GM18526 (cell line): ENCODE data around the gene CDC42EP1.

Source experiments
- POLR2A ChIP-seq: IDR thresholded peaks from 3 replicates; pipeline ENCODE4 v1.6.1; 2011; ENCODE audit not compliant: insufficient read length; ENCODE audit errors: extremely low read depth

CDC42EP1 gene

DNA sequence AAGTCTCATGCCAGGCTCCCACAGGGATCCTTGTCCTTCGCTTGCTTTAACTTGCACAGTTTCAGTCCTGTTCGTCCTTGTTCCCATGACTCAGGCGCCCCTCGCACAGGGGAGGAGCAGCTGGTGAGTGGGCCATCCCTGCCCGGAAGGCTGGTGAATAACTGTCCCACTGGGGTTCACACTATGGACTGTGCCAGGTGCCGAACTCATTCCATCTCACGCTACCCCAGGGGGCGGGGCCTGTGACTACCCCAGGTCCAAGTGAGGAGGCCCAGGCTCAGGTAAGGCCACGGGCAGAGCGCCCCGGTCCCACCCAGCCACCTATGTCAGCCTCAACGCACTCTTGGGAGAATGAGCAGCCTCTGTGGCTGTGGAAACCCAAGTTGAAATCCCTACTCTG is 33.9 kb upstream of the CDC42EP1 start:
- no peak for TF ChIP-seq POLR2A

DNA sequence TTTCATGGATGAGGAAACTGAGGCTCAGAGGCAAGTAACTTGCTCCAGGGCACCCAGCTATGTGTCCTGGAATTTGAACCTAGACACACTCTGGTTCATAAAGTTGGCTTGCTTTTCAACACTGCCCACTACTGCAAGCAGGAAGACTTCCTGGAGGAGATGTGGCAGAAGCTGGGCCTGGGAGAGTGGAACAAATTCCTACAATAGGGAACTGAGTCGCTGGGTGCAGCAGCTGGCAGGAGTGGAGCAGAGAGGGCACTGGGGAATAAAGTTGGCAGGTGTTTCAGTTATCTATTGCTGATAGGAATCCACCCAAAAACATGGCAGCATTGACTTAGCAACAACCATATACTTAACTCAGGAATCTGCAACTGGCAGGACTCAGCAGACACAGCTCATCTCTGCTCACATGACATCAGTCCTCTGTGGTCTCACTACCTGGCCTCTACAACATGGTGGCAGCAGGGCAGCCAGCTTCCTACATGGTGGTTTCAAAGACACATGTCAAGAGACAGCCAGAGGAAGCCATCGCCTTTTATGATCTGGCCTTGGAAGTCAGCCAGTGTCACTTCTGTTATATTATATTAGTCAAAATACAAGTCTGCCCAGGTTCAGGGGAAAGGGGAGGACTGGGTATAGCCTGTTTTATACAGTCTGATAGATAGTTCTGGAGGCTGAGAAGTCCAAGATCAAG is 30.5 kb upstream of the CDC42EP1 start:
- TF ChIP-seq POLR2A = no peak

DNA sequence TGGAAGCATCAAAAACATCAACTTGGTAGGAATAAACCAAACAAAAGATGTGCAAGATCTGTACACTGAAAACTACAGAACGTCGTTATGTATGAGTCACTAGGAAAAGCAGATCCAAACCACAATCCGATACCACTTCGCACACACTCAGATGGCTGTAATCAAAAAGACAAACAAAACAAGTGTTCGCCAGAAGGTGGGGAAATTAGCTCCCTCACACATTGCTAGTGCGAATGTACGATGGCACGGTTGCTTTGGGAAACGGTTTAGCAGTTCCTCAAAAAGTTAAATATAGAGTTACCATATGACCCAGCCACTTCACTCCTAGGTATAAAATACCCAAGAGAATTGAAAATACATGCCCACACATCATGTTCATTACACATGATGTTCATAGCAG is 26.3 kb upstream of the CDC42EP1 start:
- TF ChIP-seq POLR2A = no peak

DNA sequence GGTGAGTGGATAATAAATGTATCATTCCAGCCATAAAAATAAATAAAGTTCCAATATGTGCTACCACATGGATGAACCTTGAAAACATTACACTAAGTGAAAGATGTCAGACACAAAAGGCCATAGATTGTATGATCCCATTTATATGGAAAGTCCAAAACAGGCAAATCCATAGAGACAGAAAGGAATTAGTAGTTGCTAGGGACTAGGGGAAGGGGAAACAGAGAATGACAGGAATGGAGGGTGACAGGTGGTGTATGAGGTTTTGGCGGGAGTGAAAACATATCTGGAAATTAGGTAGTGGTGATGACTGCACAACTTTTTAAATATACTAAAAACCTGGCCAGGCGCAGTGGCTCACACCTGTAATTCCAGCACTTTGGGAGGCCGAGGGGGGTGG is 25.8 kb upstream of the CDC42EP1 start:
- TF ChIP-seq POLR2A = no peak

DNA sequence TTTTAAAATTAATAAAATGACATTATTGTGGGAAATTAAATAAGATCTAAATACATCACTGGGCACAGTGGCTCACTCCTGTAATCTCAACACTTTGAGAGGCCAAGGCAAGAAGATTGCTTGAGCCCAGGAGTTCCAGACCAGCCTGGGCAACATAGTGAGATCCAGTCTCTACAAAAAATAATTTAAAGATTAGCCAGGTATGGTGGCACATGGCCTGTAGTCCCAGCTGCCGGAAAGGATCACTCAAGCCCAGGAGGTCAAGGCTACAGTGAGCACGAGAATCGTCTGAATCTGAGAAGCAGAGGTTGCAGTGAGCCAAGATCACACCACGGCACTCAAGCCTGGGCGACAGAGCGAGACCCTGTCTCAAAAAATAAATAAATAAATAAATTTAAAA is 25.1 kb upstream of the CDC42EP1 start:
- no peak for TF ChIP-seq POLR2A

DNA sequence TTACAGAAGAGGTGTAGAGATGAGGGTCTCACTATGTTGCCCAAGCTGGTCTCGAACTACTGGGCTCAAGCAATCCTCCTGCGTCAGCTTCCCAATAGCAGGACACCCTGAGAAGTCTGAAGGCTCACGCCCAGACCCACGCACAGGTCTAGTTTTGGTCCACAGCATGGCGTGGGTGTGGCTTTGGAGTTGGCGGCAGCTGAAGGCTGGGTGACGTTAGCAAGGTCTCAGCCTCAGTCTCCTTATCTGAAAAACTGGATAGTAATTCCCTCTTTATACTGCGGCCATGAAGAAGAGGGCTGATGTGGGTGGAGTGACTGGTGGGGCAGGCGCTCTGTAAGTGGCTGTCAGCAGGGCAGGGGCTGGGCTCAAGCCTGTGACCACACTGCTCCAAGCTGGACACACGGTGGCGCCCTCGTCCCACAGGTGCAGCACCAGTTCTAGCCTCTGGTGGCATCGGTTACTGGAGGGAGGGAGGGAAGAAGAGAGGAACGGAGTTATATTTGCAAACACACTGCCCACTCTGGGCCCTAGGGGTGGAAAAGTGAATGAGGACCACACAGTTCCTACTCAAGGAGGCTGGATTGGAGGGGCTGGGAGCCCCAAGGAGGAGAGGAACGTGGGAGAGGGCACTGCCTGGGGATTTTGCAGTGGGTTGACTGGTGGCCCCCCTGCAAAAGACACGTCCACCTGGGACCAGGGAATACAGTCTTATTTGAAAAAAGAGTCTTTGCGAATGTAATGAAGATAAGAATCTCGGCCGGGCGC is 21.5 kb upstream of the CDC42EP1 start:
- TF ChIP-seq POLR2A = no peak

DNA sequence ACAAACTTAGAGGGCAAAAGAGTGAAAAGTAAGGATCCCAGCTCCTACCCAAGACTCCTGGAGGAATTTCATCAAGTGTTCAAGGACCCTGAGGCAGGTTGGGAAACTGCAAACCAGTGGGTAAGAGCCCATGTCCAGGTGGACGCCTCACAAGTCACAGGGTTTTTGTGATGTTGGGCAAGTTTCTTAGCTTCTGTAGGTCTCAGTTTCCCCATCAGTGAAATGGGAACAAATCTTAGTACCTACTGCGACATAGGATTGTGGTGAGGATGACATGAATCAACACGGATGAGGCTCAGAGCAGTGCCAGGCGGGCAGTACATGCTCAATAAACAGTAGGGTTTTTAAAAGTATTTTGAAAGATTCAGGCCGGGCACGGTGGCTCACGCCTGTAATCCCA is 17.3 kb upstream of the CDC42EP1 start:
- TF ChIP-seq POLR2A = no peak

DNA sequence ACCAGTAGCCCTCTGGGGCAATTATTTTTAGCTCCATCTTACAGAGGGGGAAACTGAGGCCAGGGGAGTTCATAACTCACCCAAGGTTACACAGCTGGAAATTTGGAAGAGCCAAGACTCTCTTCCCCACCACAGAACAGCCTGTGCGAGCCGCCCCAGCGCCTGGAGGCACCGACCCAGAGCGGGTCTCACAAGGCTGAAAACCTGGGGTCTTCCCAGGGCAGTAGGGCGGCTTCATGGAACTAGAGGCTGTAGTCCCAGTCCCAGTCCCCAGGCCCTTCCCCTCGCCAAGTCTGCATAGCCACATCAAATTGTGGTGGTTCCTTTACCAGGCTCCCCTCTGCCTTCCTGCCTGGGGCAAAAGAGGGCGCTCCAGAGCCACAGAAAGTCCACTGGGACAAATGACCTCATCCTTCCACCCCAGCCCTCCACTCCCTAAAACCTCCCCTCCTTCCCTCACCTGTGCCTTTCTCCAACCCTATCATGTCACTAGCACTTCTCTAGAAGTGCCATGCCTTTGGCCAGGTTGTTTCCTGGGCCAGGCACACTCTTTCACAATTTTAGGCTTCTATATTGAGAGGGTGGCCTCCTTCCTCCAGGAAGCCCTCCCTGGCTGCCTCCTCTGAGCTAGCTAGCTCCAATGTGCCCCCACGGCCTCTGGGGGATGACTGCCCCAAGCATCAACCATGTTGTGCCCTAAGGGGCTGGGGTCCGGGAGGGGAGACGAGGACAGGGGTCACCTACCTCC is 15.2 kb upstream of the CDC42EP1 start:
- TF ChIP-seq POLR2A = no peak

DNA sequence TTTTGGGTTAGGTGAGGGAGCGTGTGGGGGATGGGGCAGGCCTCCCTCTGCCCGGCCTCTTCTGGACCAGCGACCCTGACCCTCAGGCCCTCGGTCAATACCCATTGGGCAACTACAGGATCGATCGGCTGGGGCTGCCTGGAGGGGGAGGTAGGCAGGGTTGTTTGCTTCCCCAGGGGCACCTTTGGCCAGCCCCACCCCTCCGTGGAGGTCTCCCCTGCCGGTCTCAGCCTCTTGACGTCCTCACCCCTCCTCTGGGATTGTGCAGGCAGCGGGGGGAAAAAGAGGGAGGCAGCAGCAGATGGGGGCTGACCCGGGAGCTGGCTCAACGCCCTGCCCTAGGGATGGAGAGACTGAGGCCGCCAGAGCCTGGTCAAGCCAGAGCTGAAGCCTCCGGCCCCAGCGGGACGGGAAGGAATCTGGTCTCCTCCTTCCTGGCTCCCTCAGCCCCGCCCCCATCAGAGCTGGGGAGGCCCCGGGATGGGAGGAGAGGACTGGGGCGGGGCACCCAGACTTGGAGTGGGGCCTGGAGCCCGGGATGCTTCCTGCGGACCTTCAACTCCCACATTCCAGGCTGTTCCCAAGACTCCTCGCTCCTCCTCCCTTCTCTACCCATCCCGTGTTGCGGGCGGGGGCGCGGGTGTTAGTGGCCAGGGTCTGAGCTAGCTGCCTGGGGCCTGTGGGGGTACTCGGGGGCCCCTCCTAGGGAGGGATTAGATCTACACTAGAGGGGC is 14.4 kb upstream of the CDC42EP1 start:
- no peak for TF ChIP-seq POLR2A

DNA sequence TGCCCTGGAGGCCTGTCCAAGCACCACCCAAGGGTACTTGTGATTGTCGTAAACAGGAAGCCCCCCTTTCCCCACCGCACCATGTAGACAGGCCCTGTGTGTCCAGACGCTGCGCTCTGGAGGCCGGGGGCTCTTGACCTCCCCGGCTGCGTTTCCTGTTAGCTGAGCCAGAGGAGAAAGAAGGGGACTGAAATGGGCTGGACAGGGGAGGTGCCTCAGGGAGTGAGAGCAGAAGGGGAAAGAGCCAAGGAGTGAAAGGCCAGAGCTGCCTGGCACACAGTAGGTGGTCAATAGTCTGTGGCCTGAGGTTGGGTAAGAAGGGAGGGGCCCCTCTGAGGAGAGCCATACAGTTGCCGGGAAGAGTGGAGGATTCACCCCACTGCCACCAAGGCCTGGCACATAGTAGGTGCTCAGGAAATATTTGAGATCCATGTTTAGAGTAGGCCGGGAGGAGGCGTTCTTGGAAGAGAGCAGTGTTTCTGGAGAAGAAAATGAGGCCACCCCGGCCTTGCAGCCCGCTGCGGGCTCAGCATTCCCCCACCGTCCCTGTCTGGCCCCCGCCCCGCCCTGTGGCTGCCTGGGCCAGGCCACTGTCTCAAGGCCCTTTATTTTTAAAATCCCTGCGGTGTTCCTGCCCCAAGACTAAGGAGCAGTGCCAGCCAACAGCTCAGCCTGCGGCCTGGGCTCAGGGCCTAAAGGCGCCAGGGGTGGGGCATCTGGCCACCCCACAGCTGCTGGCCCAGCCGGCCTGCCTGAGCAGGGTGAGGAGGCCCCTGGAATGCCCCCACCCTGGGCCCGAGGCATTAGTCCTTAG is 13.6 kb upstream of the CDC42EP1 start:
- TF ChIP-seq POLR2A = no peak

DNA sequence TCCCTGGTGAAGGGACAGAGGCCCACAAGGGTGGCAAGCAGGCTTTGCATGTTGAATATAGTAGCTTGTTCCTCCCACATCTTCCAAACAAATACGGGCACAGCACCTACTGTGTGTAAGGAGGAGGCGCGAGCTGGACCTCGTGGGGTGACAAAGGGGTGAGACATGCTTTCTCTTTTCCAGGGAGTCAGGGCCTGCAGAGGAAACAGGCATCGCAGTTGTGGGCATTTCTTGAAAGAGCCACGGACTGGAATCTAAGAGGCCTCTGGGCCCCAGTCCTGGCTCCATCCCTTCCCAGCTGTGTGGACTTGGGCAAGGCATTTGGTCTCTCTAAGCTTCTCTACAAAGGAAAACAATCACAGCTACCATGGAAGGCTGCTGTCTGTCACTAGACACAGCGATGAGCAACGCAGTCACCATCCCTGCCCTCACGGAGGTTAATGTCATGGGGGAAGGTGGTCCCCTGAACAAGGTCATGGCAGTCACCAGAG is 13.0 kb upstream of the CDC42EP1 start:
- no peak for TF ChIP-seq POLR2A

DNA sequence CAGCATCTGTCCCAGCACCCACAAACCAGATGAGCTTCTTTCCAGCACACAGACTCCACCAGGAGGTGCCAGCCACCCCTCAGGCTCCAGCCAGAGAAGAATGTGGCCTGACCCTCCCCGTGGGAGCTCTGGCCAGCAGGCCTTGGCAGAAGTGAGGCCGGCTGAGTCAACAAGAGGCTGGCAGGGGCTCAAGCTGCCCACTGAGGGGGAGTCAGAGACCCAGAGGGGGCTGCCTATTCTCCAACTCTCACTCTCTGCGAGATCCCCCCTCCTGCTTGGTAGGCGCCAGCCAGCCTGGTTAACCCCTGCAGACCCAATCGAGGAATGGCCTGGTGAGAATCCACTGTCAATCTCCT is 10.6 kb upstream of the CDC42EP1 start:
- TF ChIP-seq POLR2A = no peak

DNA sequence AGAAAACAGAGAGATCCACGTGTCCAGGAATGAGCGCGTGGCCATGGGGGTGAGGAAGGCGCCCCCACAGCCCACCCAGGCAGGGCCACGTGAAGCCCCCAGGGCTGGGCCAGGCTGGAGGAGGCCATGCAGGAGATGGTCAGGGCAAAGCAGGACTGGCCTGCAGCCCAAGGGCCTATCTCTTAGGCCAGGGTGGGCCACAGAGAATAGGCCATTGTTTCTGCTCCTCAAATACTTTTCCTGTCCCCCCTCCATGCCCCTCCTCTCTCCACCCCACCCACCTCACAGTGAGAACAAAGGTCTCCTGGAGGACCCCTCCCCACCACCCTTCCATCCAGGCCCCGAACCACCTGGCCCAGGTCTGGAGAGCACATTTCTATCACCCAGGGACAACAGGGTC is 8.3 kb upstream of the CDC42EP1 start:
- no peak for TF ChIP-seq POLR2A

DNA sequence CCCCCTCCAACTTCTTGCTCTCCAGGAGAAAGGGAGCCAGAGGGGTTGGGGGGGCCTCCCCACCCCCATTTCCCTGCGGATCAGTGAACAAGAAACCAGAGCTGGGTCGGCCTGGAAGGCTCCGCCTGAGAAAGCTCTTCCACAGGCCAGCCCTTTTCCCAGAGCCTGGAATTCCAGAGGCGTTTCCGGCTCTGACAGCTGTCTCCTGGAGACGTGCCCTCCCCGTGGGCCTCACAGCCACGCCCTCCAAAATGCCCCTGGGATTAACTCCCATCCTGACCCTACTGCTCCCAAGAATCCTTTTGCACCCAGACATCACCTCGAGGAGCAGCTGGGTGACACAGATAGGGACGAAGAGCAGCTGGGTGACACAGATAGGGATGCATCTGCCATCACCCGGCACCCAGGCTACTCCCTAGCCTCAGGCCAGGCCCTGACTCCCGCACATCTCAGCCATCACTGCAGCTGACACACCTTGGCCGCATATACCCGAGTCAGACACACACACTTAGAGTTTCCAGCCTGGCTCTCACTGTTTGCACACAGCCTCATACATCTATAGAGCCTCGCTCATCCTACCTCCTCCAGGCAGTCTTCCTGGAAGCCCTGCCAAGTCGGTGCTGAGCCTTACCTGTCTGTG is 7.6 kb upstream of the CDC42EP1 start:
- no peak for TF ChIP-seq POLR2A
